CD4-positive, CD25-positive, alpha-beta regulatory T cell (primary cell): Measurements from ENCODE around the gene FAM187B. TPM values are rescaled to one million over a fixed set of nuclear protein-coding genes. Genes with fewer than 3 reads are reported as not detected.

ENCODE experiments used
- ATAC-seq, 2 donors: fragments of 150-1000 bp; cut with Tn5 transposase; one replicate each; pipeline ENCODE4 v1.10.0; 2021; ENCODE audit warnings: low read depth in 2 of 2, moderate number of reproducible peaks in 2 of 2, moderate library complexity in 1 of 2
- DNase-seq, 3 donors: peaks; one replicate each; pipeline versions ENCODE4 v3.0.0 to v3.0.0-alpha.2; 2012 to 2022; ENCODE audit warnings: mixed read lengths in 1 of 3
- H3K27ac ChIP-seq: one replicate; pipeline ENCODE4 v1.7.0; 2013; ENCODE audit warnings: mild to moderate bottlenecking, low read length; ENCODE audit not compliant: insufficient read depth, poor library complexity, severe bottlenecking
- H3K27me3 ChIP-seq: one replicate; pipeline ENCODE4 v1.7.0; 2013; ENCODE audit warnings: low read length; ENCODE audit not compliant: control insufficient read depth, insufficient read depth
- H3K36me3 ChIP-seq: one replicate; pipeline ENCODE4 v1.7.0; 2013; ENCODE audit warnings: mild to moderate bottlenecking, low read length, moderate library complexity; ENCODE audit not compliant: control insufficient read depth, insufficient read depth
- H3K4me1 ChIP-seq: 2 replicates; pipeline ENCODE4 v1.7.0; 2013; ENCODE audit warnings: mild to moderate bottlenecking, low read length; ENCODE audit not compliant: insufficient read depth, control insufficient read depth, poor library complexity, severe bottlenecking
- H3K4me3 ChIP-seq: one replicate; pipeline ENCODE4 v1.7.0; 2013; ENCODE audit warnings: low read depth, mild to moderate bottlenecking, low read length, moderate library complexity
- H3K9me3 ChIP-seq, 2 experiments: 1 replicate in 1 of 2; 2 replicates in 1 of 2; pipeline ENCODE4 v1.7.0; 2013; ENCODE audit warnings: low read length in 2 of 2, mild to moderate bottlenecking in 1 of 2, moderate library complexity in 1 of 2; ENCODE audit not compliant: control insufficient read depth in 2 of 2
- H3K27ac Mint-ChIP-seq, 3 donors: one replicate each; pipeline ENCODE4 v1.8.0; 2020 to 2022; ENCODE audit warnings: mild to moderate bottlenecking in 3 of 3, mixed read lengths in 3 of 3, moderate library complexity in 2 of 3
- H3K27me3 Mint-ChIP-seq: one replicate; pipeline ENCODE4 v1.8.0; 2022; ENCODE audit warnings: mild to moderate bottlenecking, mixed read lengths
- H3K36me3 Mint-ChIP-seq: one replicate; pipeline ENCODE4 v1.8.0; 2020; ENCODE audit warnings: mixed read lengths
- H3K4me1 Mint-ChIP-seq, 4 donors: one replicate each; pipeline ENCODE4 v1.8.0; 2020 to 2022; ENCODE audit warnings: mixed read lengths in 4 of 4, mild to moderate bottlenecking in 1 of 4
- H3K4me3 Mint-ChIP-seq, 4 donors: one replicate each; pipeline ENCODE4 v1.8.0; 2020 to 2022; ENCODE audit warnings: mild to moderate bottlenecking in 4 of 4, mixed read lengths in 4 of 4, moderate library complexity in 3 of 4
- H3K9me3 Mint-ChIP-seq, 7 donors: one replicate each; pipeline ENCODE4 v1.8.0; 2020 to 2022; ENCODE audit warnings: mixed read lengths in 7 of 7, mild to moderate bottlenecking in 3 of 7, moderate library complexity in 2 of 7
- polyA plus RNA-seq, 4 donors: library from polyadenylated mRNA; unstranded; fragments of 300-500 nt; fragmentation: Illumina TruSeq; gene quantifications; one replicate each; pipeline ENCODE4 v1.2.3, GENCODE V29; 2021
- total RNA-seq: library from RNA; stranded (reverse); gene quantifications from one replicate; pipeline ENCODE4 v1.2.3, GENCODE V29; 2022

FAM187B gene
- total and polyA plus RNA-seq, 5 donors from 2014 or later: not detected

- Histone ChIP-seq H3K4me3 (no peak overlapping the region), H3K4me1 (peaks cover 10% of the 10 kb centered on the region), H3K27me3 (no peaks in the 10 kb centered on the region), H3K36me3 (peaks cover 10% of the 10 kb centered on the region), H3K27ac (no peak overlapping the region), H3K9me3 (no peaks in the 10 kb centered on the region)
- DNase-seq (no peak), ATAC-seq (no peak)
- no peaks in the 10 kb centered on the region for H3K9me3 Mint-ChIP-seq
- H3K4me1 Mint-ChIP-seq: peaks cover 0 to 44% (median 25%) of the 10 kb centered on the region in 4 donors
- H3K4me3 Mint-ChIP-seq: peak overlapping the region in 2 of 4 donors; percentile 16 to 43
- H3K27me3 Mint-ChIP-seq: no peaks in the 10 kb centered on the region
- peaks cover 25% of the 10 kb centered on the region for H3K36me3 Mint-ChIP-seq
- H3K27ac Mint-ChIP-seq: peak overlapping the region in 2 of 3 donors; percentile 78 to 83
These were observed 28.5 kb upstream of the FAM187B start for GRCh38 chr19:35257113-35257461.

- Histone ChIP-seq H3K27me3 (no peaks in the 10 kb centered on the region), H3K4me1 (peaks cover 10% of the 10 kb centered on the region), H3K4me3 (no peak overlapping the region), H3K9me3 (no peaks in the 10 kb centered on the region), H3K27ac (no peak overlapping the region), H3K36me3 (peaks cover 11% of the 10 kb centered on the region)
- ATAC-seq: no peak
- Mint-ChIP-seq H3K4me1 (peaks cover 0 to 47% (median 25%) of the 10 kb centered on the region in 4 donors), H3K27ac (peak overlapping the region in 1 of 3 donors; percentile 26), H3K9me3 (no peaks in the 10 kb centered on the region), H3K36me3 (peaks cover 25% of the 10 kb centered on the region), H3K4me3 (no peak overlapping the region), H3K27me3 (no peaks in the 10 kb centered on the region)
- no peak for DNase-seq
These were observed 28.0 kb upstream of the FAM187B start for GRCh38 chr19:35256566-35256965.

- Mint-ChIP-seq H3K27ac (peak overlapping the region in 2 of 3 donors; percentile 22 to 29), H3K4me3 (no peak overlapping the region), H3K27me3 (peaks cover 4% of the 10 kb centered on the region), H3K4me1 (peaks cover 2 to 61% (median 31%) of the 10 kb centered on the region in 4 donors), H3K36me3 (peaks cover 30% of the 10 kb centered on the region), H3K9me3 (no peaks in the 10 kb centered on the region)
- ATAC-seq (no peak), DNase-seq (no peak)
- no peak overlapping the region for H3K27ac ChIP-seq
- no peaks in the 10 kb centered on the region for H3K27me3 ChIP-seq
- H3K4me1 ChIP-seq: peaks cover 16% of the 10 kb centered on the region
- peaks cover 17% of the 10 kb centered on the region for H3K36me3 ChIP-seq
- no peaks in the 10 kb centered on the region for H3K9me3 ChIP-seq
- H3K4me3 ChIP-seq: no peak overlapping the region
These were observed 26.1 kb upstream of the FAM187B start for GRCh38 chr19:35254341-35255297.

- H3K4me3 Mint-ChIP-seq: peak overlapping the region in 1 of 4 donors; percentile 43
- H3K36me3 Mint-ChIP-seq: peaks cover 30% of the 10 kb centered on the region
- DNase-seq (no peak), ATAC-seq (no peak)
- H3K4me3 ChIP-seq: no peak overlapping the region
- H3K9me3 ChIP-seq: no peaks in the 10 kb centered on the region
- H3K9me3 Mint-ChIP-seq: no peaks in the 10 kb centered on the region
- peaks cover 10% of the 10 kb centered on the region for H3K27me3 Mint-ChIP-seq
- no peak overlapping the region for H3K27ac ChIP-seq
- peaks cover 27% of the 10 kb centered on the region for H3K4me1 ChIP-seq
- H3K4me1 Mint-ChIP-seq: peaks cover 3 to 71% (median 38%) of the 10 kb centered on the region in 4 donors
- H3K27me3 ChIP-seq: no peaks in the 10 kb centered on the region
- H3K27ac Mint-ChIP-seq: peak overlapping the region in 2 of 3 donors; percentile 29 to 59
- peaks cover 17% of the 10 kb centered on the region for H3K36me3 ChIP-seq
These were observed 25.1 kb upstream of the FAM187B start for GRCh38 chr19:35253316-35254286.

- peaks cover 19% of the 10 kb centered on the region for H3K27me3 Mint-ChIP-seq
- DNase-seq (no peak), ATAC-seq (no peak)
- peak overlapping the region in 1 of 3 donors; percentile 81 for H3K27ac Mint-ChIP-seq
- peaks cover 26% of the 10 kb centered on the region for H3K36me3 Mint-ChIP-seq
- H3K27ac ChIP-seq: no peak overlapping the region
- H3K4me3 Mint-ChIP-seq: peak overlapping the region; percentile 25 to 93 (median 92)
- H3K4me1 Mint-ChIP-seq: peaks cover 3 to 67% (median 33%) of the 10 kb centered on the region in 4 donors
- peaks cover 32% of the 10 kb centered on the region for H3K4me1 ChIP-seq
- no peaks in the 10 kb centered on the region for H3K27me3 ChIP-seq
- H3K36me3 ChIP-seq: peaks cover 17% of the 10 kb centered on the region
- H3K4me3 ChIP-seq: no peak overlapping the region
- H3K9me3 Mint-ChIP-seq: no peaks in the 10 kb centered on the region
- no peaks in the 10 kb centered on the region for H3K9me3 ChIP-seq
These were observed 22.9 kb upstream of the FAM187B start for GRCh38 chr19:35251456-35251855.

- H3K27ac Mint-ChIP-seq: peak overlapping the region; percentile 60 to 91 (median 70)
- Histone ChIP-seq H3K36me3 (peaks cover 12% of the 10 kb centered on the region), H3K4me1 (peaks cover 32% of the 10 kb centered on the region), H3K9me3 (no peaks in the 10 kb centered on the region), H3K4me3 (peak overlapping the region; percentile 74), H3K27me3 (no peaks in the 10 kb centered on the region), H3K27ac (no peak overlapping the region)
- H3K27me3 Mint-ChIP-seq: peaks cover 23% of the 10 kb centered on the region
- H3K4me1 Mint-ChIP-seq: peaks cover 3 to 57% (median 30%) of the 10 kb centered on the region in 4 donors
- H3K36me3 Mint-ChIP-seq: peaks cover 19% of the 10 kb centered on the region
- ATAC-seq (no peak), DNase-seq (no peak)
- H3K4me3 Mint-ChIP-seq: peak overlapping the region; percentile 93 to 96 (median 94)
- H3K9me3 Mint-ChIP-seq: peaks cover 0 to 4% (median 0%) of the 10 kb centered on the region in 7 donors
These were observed 21.5 kb upstream of the FAM187B start for GRCh38 chr19:35249848-35250711.
